PFSK-1 (cell line): ENCODE results near the gene CA4.

Source experiments
- FOXP2 ChIP-seq: optimal IDR thresholded peaks from 2 replicates; pipeline ENCODE3; 2011; ENCODE audit warnings: borderline replicate concordance, control low read depth, inconsistent platforms; ENCODE audit not compliant: insufficient read depth; ENCODE audit errors: extremely low read length, extremely low read depth
- POLR2AphosphoS5 ChIP-seq: IDR thresholded peaks from 2 replicates; pipeline ENCODE4 v1.6.1; 2012; ENCODE audit warnings: low read depth, mild to moderate bottlenecking, control low read depth, low read length, moderate library complexity
- REST ChIP-seq, 2 experiments: IDR thresholded peaks; 2 replicates each; pipeline versions ENCODE4 v1.6.1 to v1.8.0; 2011 to 2012; ENCODE audit warnings: low read depth in 2 of 2, low read length in 2 of 2, control low read depth in 1 of 2, inconsistent platforms in 1 of 2, mild to moderate bottlenecking in 1 of 2, moderate library complexity in 1 of 2; ENCODE audit not compliant: insufficient read depth in 1 of 2
- SIN3A ChIP-seq: IDR thresholded peaks from 2 replicates; pipeline ENCODE4 v1.6.1; 2012; ENCODE audit warnings: mild to moderate bottlenecking, low read length, moderate library complexity, borderline replicate concordance; ENCODE audit not compliant: insufficient read depth

- TF ChIP-seq REST (IDR thresholded peaks at IDR 0.05; ENCODE audit: insufficient read depth in 1 of 2, low read depth in 2 of 2, low read length in 2 of 2) = no peak
- no peak for TF ChIP-seq POLR2AphosphoS5
- TF ChIP-seq FOXP2 = no peak
- no peak for TF ChIP-seq SIN3A
Measured at GRCh38 chr17:60174035-60174434, 24.3 kb downstream of the CA4 start.
